PC-3 (cell line): ENCODE results near the gene RAB7B.
A peak's percentile ranks its signal among the peaks of the same experiment; 100 is the strongest.

ENCODE experiments used
- CTCF ChIP-seq: fragments of 300-600 bp; sonication (generic); conservative IDR thresholded peaks from 2 replicates; pipeline ENCODE4 v1.5.1; 2017; ENCODE audit warnings: antibody characterized with exemption, low read depth, mild to moderate bottlenecking, low read length
- EZH2 ChIP-seq: fragments of 300-600 bp; sonication (generic); IDR thresholded peaks from one replicate; pipeline ENCODE4 v1.6.1; 2017; ENCODE audit warnings: antibody characterized with exemption, mild to moderate bottlenecking, low read length; ENCODE audit not compliant: unreplicated experiment
- EZH2phosphoT487 ChIP-seq: fragments of 300-600 bp; sonication (generic); IDR thresholded peaks from 2 replicates; pipeline ENCODE4 v1.6.1; 2018; ENCODE audit warnings: mild to moderate bottlenecking, antibody characterized with exemption, low read length, borderline replicate concordance

- TF ChIP-seq CTCF = peak; percentile 19; the same call in 1 of the 2 replicates
- TF ChIP-seq EZH2 = no peak
- no peak for TF ChIP-seq EZH2phosphoT487
Observed at GRCh38 chr1:206040328-206040727, 37.1 kb upstream of the RAB7B start.
